Measurements from ENCODE around the gene DIP2C.

- TF ChIP-seq CTCF (conservative IDR thresholded peaks at IDR 0.05 in 1 of 2, IDR thresholded peaks at IDR 0.05 in 1 of 2; ENCODE audit: extremely low read depth in 1 of 2, insufficient read depth in 1 of 2, low read depth in 1 of 2, low read length in 2 of 2) (no peak), EZH2 (IDR thresholded peaks at IDR 0.05; ENCODE audit: borderline replicate concordance, low read length) (no peak)
These were observed 37.8 kb downstream of the DIP2C start for GRCh38 chr10:651692-652091.

Measured in mammary epithelial cell (primary cell).